Stimulated activated CD4-positive, alpha-beta T cell treated with anti-CD3 and anti-CD28 coated beads, Interleukin-1b, Interleukin-23, amount 100 ng/mL, for 4 hours (primary cell): Measurements from ENCODE around the gene GNL3.
"Not testable (repeated sequence)": the region's sequence is repeated elsewhere in the genome, so short reads cannot be mapped to it uniquely, and the experiment has no call there.

Experiments
- DNase-seq, 2 donors: peaks; one replicate each; pipeline ENCODE4 v3.0.0-alpha.2; 2020; ENCODE audit warnings: low read depth in 2 of 2

The GNL3 gene, protein sequence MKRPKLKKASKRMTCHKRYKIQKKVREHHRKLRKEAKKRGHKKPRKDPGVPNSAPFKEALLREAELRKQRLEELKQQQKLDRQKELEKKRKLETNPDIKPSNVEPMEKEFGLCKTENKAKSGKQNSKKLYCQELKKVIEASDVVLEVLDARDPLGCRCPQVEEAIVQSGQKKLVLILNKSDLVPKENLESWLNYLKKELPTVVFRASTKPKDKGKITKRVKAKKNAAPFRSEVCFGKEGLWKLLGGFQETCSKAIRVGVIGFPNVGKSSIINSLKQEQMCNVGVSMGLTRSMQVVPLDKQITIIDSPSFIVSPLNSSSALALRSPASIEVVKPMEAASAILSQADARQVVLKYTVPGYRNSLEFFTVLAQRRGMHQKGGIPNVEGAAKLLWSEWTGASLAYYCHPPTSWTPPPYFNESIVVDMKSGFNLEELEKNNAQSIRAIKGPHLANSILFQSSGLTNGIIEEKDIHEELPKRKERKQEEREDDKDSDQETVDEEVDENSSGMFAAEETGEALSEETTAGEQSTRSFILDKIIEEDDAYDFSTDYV

DNA sequence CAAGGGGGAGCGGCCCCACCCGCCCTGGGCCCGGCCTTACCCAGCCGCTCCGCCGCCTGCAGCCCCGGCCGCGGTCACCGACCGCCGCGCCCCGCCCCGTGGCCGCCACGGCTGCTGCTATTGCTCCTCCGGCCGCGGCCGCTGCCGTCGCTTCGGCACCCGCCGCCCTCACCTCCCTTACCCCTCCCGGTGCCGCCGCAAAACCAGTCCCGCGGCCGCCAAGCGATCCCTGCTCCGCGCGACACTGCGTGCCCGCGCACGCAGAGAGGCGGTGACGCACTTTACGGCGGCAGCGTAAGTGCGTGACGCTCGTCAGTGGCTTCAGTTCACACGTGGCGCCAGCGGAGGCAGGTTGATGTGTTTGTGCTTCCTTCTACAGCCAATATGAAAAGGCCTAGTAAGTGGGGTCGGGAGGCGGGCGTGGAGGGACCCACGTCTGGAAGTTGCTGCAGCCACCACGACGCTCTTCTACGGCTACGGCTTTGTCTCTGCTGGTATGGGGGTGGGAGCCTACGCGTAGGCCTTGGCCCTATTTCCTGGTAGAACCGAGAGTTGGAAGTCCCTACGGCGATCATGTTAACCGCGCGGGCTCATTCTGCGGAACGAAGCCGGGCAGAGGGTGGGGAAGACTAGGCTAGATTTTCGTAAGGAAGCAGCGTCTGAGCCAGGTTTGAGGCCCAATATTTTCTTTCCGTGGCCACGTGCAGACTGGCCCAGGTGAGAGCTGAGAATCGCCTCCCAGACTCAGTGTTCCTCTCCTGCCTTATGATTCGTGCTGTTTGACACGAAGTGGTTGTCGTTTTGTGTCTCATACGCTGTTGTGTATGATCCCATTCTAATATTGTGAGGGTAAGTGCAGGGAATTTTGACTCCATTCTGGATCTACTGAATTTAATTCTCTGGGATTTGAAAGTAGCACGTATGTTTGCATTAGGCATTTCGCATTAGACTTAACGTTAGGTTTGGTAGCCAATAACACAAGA, at the start of gene GNL3, which contains the start of gene PBRM1:
TSS of gene GNL3 (plus strand) at position 324 of the 983 bp plus-strand sequence. CDS start at position 385, 61 bp downstream.
TSS of gene PBRM1 (minus strand) at position 205 of the 983 bp plus-strand sequence.
- DNase-seq, result peak; percentile 86 to 87

DNA sequence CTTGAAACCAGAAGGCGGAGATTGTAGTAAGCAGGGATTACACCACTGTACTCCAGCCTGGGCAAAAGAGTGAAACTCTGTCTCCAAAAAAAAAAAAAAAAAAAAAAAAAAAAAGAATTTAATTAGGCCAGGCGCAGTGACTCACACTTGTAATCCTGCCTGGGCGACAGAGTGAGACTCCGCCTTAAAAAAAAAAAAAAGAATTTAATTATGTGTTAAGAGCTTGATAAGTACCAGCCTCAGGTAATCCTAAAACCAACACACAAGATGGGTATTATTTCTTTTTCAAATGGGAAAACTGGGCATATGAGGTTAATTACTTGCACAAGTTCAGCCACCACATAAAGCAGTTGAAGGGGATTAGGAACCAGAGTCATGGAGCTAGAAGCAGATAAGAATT, 49.2 kb upstream of the GNL3 start:
- no peak for DNase-seq

DNA sequence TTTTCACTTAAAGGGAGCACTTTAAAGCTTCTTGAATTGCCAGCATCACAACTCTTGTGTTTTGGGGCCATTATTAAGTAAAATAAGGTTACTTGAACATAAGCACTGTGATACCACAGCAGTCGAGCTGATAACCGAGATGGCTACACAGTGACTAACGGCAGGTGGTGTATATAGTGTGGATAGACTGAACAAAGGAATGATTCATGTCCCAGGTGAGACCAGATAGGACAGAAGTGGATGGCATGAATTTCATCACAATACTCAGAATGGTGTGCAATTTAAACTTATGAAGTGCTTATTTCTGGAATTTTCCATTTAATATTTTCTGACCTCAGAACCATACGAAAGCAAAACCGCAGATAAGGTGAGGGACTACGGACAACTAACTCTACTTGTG, 40.3 kb upstream of the GNL3 start:
- no peak for DNase-seq

DNA sequence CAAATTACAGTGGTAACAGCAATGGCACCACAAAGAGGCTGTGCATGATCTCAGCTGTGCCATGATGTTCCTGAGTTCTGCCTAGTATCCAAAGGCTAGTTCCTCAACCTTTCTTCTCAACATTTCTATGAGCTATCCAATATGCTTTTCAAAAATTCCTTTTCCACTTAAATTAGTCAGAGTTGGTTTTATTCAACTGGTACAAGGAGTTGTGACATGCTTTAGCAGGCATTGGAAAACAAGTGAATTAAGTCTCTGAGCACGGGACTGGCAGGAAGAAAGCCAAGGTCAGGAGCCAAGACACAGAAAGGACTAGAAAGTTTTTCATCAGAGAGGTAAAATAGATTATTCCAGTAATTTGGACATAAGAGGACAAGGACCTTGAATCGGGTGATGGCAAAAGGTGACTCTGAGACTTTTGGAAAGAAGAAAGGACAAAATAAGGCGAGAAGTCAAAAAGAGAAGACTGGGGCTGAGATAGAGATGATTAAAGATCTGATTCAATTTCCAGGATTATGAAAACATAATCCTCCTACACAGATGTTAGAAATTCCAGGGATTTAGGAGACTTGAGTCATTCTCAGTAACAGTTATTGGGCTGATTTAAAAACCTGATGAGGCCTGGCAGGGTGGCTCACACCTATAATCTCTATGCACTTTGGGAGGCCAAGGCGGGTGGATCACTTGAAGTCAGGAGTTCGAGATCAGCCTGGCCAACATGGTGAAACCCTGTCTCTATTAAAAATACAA, 36.2 kb upstream of the GNL3 start:
- no peak for DNase-seq

DNA sequence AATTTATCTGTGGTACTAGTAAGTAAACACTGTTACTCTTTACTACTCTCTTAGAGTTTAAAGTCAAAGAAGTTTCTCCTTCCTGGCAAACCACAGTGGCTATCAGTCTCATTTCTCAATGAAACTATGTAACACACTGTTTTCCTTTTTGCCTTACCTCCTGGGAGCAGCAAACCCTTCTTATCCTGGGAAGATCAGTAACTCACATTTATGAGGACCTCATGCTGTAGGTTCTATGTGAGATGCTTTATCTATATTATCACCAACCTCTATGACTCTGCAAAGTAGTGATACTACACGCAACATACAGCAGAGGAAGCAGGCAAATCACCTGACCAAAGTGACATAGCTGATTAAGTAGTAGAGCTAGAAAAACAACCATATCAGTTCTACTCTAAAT, 35.4 kb upstream of the GNL3 start:
- no peak for DNase-seq

DNA sequence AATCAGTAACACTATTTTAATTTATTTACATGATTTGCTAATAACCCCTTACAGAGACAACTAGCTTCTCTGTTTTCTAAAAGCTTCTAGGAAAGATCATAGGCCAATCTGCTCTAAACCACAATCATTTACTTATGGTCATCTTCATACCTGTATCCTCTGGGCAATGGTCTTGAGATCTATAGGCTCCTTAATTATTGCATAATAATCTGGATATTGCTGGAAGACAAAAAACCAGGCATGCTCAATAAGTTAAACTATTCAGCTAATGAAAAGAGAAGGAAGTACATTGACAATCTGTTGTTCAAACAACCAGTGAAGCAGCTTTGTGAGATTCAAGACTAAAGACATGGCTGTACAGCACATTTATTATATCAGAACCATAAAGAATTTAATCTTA, 34.2 kb upstream of the GNL3 start:
- no peak for DNase-seq

DNA sequence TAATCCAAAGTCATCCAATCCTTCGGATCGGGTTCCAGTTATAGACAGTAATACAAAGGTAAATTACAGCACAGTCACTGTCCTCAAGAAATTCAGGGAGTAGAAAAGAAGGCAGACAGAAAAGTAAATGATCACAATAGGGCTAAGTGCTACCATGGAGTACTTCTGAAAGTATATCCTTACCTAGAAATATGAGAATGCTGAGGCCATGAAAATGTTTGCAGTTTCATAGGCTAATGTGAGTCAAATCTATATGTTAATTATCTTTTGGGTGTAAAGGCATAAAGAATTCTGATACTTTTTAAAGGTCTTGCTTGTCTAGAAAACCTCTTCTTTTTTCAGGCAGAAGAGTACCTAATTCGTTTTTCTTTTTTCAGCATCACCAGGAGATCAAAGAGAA, 29.9 kb upstream of the GNL3 start:
- no peak for DNase-seq

DNA sequence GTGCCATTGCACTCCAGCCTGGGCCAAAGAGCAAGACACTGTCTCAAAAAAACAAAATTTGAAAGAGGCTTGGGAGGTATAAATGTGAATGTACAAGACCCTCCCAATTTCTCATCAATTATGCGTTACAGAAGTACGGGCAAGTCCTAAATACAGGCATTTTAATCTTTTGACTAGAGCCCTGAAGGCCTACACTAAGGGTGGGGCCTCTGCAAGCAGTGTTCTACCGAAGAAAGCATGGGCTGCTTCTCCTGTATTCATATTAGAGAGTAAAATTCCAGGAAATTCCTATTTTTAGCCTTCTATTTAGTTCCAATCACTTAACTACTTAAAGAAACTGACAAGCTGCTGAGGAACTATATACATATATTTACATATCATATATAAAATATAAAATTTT, 25.8 kb upstream of the GNL3 start:
- no peak for DNase-seq

DNA sequence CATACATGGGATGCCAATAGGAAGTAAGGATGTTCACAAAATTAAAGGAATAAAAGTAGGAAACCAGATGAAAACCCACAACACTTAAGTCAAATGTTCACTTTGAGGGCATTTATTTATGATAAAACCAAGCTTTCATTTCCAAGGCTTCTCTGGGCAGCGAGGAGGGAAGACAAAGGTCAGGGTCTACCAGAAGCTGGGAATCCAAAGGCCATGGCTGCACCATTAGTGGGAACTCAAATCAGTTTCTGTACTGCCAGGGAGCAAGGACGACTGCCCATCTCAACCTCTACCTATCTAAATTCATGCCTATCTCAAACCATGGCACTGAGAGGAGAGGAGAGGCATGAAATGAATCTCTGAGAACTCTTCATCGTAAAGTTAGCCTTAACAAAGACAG, 22.7 kb upstream of the GNL3 start:
- no peak for DNase-seq

DNA sequence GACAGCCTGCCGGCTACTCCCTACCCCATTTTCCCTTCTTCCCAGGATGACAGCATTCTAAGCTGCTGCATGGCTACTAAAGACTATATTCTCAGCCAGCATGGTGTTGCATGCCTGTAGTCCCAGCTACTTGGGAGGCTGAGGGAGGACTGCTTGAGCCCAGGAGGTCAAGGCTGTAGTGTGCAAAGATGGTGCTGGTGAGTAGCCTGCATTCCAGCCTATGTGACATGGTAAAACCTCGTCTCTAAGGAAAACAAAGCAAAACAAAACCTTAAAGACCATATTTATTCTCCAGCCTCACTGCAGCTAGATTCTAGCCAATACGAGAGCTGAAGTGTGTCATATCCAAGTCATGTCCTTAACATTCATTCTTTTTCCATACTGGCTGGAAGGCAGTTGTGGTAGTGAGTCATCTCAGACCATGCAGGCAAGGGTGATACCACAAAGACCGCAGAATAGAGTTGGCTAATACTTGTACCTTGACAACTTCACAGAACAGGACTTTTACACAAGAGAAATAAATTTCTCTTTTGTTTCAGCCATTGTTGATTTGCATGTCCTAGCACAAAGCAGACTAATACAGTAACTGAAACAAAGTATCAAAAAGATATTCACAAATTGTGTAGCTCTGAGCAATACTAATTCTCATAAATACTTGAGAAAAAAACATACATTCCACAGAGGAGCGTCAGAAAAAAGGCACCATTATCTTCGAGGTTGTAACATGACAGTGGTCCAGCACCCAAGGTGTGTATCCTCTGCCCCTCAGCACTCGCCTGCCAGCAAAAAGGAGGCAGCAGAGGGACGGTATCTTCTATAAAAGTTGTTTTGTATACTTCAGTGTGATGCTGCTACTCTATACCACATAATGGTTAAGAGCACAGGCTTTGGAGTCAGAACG, 15.0 kb upstream of the GNL3 start:
- DNase-seq, result no peak

DNA sequence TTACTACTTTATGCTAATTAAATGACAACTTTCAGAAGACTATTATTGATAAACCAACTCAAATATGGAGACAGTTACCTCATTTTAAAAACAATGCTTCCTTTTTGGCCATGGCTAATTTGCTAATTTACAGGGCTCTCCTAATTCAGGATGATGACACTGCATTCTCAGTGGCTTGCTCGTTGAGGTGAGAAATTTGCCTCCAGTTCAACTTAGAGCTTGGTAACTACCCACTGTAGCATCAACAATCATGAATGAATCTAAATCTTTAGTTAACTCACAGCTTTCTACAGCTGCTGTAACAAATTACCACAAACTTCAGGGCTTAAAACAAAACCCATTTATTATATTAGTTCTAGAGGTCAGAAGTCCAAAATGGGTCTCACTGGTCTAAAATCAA, 14.2 kb upstream of the GNL3 start:
- no peak for DNase-seq

DNA sequence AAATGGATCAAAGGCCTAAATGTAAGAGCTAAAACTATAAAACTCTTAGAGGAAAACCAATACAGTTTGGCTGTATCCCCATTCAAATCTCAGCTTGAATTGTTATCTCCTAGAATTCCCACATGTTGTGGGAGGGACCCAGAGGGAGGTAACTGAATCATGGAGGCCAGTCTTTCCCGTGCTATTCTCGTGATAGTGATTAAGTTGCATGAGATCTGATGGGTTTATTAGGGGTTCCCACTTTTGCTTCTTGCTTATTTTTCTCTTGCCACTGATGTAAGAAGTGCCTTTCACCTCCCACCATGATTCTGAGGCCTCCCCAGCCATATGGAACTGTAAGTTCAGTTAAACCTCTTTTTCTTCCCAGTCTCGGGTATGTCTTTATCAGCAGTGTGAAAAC, 9.6 kb upstream of the GNL3 start:
- not testable (repeated sequence) for DNase-seq

DNA sequence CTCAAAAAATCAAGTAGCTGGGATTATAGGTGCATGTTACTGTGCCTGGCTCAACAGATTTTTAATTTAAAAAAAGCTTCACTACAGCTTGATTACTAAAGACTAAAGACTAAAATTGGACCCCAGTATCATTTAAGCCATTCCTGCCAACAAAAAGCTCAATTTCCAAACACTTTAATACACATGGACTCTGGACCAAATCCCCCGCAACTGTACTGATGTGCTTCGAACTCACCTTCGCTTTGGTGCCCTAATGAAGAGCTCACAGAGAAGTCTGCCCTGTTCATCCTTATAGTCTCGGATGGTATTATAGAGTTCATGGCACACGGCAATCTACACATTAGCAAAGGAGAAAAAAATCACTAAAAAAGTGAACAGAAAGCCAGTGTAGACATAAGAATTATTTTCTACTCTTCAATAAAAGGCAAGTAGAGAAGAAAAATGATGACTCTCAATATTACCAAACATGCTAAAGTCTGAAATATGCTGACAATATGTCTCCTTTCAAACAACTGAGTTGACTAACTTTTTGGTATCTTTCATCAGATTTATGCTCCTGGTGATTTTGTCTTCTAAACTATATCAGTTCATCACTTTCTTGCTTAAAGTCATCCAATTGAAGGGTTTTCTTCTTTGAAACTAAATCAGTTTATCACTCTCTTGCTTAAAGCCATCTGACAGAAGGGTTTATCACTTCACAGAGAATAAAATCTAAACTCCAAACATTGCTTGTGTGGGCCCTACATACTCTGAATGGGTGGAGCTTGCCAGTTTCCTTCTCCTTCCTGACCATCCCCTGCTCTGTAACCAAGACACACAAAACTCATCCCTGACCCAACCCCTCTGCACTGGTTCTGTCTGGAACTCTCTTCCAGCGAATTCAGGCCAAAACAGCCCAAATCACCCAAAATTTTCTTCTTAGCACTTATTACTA, 7.3 kb upstream of the GNL3 start:
- DNase-seq, result no peak

DNA sequence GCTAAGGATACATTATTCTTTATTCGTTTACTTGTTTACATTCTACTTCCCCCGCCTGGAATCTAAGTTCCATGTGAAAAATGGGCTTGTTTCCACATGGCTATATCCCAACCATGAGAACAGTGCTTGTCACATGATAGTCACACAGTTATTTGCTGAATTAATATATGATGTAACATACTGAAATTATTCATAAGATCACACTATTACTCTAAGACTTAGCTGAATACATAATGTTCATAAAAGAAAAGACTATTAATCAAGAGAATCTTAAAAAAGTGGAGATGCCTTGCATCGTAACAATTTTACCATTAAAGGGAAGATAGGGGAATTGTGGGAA, 6.7 kb upstream of the GNL3 start:
- no peak for DNase-seq

DNA sequence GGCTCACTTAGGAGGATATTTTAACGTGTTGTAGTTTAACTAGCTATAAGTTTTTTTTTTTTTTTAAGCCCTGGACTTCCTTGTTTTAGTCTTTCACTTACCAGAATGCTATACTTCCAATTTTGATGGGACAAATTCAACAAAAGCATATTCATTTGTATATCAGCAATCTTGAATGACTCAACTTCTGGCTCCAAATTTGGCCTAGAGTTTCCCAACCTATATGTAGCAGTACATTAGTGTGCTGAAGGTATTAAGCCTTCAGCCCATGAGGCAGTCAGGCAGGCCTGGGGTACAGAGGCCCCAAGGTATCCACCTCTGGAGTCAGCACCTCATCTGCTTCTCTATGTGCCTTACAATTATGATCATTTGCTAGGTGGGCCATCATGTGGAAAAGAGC, 6.0 kb upstream of the GNL3 start:
- DNase-seq, result no peak

DNA sequence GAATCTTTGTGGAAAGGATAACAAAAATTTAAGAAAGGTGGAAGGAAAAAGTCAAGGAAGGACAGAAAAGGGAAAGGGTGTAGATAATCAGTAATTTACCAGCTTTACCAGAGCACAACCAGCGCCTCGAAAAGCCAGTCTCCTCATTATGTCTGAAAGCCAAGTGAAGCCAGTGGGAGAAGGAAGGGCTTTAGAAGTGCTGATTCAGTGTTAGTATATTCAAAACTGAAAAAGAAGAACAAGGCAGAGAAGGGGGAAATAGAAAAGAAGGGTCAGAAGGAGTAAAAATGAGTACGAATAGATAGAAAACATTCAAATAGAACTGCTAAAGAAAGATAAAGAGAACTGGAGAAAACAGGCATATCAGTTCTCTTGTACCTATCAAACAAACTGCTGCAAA, 4.2 kb upstream of the GNL3 start:
- DNase-seq, result no peak

DNA sequence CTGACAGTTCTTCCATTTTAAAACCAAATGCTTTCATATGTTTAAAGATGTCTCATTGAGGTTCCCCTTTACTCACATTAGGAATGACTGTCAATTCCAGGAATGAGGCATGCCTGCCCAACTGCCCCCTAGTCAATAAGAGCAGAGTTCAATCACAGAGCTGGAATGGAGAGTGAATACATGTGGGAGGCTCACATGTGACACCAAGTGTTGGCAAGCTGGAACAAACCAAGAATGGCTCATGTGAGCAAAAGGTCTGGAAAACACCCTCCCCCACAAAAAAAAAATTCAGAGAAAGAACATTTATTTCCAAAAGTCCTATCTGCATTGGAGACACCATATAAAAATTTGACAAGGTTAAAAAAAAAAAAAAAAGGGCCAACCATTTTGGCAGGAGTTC, 3.8 kb upstream of the GNL3 start:
- no peak for DNase-seq

DNA sequence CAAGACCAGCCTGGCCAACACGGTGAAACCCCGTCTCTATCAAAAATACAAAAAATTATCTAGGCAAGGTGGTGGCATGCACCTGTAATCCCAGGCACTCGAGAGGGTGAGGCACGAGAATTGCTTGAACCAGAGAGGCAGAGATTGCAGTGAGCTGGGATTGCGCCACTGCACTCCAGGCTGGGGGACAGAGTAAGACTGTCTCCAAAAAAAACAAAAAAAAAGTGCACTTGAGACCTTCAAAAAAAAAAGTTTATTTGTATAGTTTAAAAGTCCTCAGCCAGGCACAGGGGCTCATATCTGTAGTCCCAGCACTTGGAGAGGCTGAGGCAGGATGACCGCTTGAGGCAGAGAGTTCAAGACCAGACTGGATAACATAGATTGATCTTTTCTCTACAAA, 2.2 kb upstream of the GNL3 start:
- DNase-seq, result no peak

DNA sequence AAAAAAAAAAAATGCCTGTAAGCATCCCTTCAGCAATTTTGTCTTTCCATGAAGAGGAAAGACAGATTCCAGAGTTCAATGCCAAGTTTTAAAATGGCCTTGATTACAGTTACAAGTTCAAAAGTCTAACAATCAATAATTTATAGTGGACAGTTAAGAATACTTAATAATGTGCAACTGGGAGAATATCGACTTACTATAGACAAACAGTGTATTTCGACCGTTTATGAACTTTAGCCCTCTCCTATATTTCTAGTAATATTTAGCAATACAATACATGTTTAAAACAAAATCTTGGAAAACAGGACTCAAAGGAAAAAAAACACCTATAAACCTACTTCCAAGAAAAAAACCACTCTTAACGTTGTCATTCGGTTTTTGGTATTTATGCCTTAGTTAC, 1.6 kb upstream of the GNL3 start:
- DNase-seq, result no peak

DNA sequence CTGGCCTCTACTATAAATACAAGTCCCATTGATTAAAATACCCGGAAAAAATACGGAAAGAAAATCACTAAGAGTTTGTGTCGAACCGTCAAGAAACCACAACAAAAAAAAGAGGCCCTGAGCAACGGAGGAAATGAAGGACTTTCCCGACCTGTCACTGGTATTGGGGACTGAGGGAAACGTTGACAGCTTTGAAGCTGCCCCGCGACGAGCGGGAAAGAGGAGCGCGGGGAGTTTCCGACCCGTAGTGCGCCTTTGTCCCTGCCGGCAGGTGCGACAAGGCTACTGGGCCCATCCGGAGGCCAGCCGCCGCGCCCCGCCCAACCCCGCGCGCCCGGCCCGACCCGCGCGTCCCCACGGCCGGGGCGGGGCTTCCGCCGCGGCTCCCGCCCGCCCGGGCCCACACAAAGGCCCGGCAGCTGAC, 535 bp upstream of the GNL3 start:
- DNase-seq, result peak; percentile 44 to 74
